OCI-LY7 (cell line): ENCODE data around the gene SLC37A2. TPM values are rescaled to one million over a fixed set of nuclear protein-coding genes. Genes with fewer than 3 reads are reported as not detected.

ENCODE experiments used
- BruUV-seq: library from RNA; stranded (reverse); fragments of 400-500 nt; replicated peaks from 2 replicates; lab custom pipeline; 2021; lab: Mats Ljungman, UMichigan
- CTCF ChIA-PET: fragments of 300-600 bp; sonication (Branson Sonifier 250); formaldehyde crosslinking; loops from one replicate; lab custom pipeline; 2022; ENCODE audit warnings: antibody characterized with exemption; ENCODE audit not compliant: unreplicated experiment; lab: Charles Lee
- POLR2A ChIA-PET: fragments of 300-600 bp; sonication (Branson Sonifier 250); formaldehyde crosslinking; loops from one replicate; lab custom pipeline; 2022; ENCODE audit warnings: antibody characterized with exemption; lab: Charles Lee
- DNase-seq: peaks from one replicate; pipeline ENCODE4 v3.0.0-alpha.2; 2015; ENCODE audit warnings: low spot score
- H2AFZ ChIP-seq: fragments of 200-600 bp; sonication (generic), shearing (Covaris generic); 2 replicates; pipeline ENCODE4 v1.6.1; 2014; ENCODE audit warnings: mild to moderate bottlenecking, antibody characterized with exemption, low read length, moderate library complexity
- H3K27ac ChIP-seq: fragments of 200-600 bp; sonication (generic); 2 replicates; pipeline ENCODE4 v1.5.1; 2014; ENCODE audit warnings: mixed run types, low read depth, mild to moderate bottlenecking, moderate library complexity, low read length, inconsistent platforms; ENCODE audit not compliant: poor library complexity, severe bottlenecking
- H3K36me3 ChIP-seq: fragments of 200-600 bp; sonication (generic); 2 replicates; pipeline ENCODE4 v1.6.1; 2014; ENCODE audit warnings: mild to moderate bottlenecking, antibody characterized with exemption, low read length, moderate library complexity, mixed read lengths; ENCODE audit not compliant: insufficient read depth
- H3K4me1 ChIP-seq: fragments of 200-600 bp; sonication (generic); 2 replicates; pipeline ENCODE4 v1.5.1; 2014; ENCODE audit warnings: mild to moderate bottlenecking, low read length; ENCODE audit not compliant: insufficient read depth, poor library complexity, severe bottlenecking
- H3K4me2 ChIP-seq: fragments of 200-600 bp; sonication (generic); 2 replicates; pipeline ENCODE4 v1.6.1; 2014; ENCODE audit warnings: mild to moderate bottlenecking, low read length
- H3K4me3 ChIP-seq: fragments of 200-600 bp; sonication (generic); 2 replicates; pipeline ENCODE4 v1.5.1; 2014; ENCODE audit warnings: mild to moderate bottlenecking, low read depth, low read length; ENCODE audit not compliant: poor library complexity, severe bottlenecking
- H3K79me2 ChIP-seq: fragments of 200-600 bp; sonication (generic); 2 replicates; pipeline ENCODE4 v1.6.1; 2016; ENCODE audit warnings: low read depth, mild to moderate bottlenecking, low read length, moderate library complexity, mixed read lengths; ENCODE audit not compliant: insufficient read depth
- H3K9me2 ChIP-seq: fragments of 200-600 bp; sonication (generic); 2 replicates; pipeline ENCODE4 v1.6.1; 2016; ENCODE audit warnings: mild to moderate bottlenecking, low read length, mixed read lengths; ENCODE audit not compliant: insufficient read depth
- H3K9me3 ChIP-seq: fragments of 200-600 bp; sonication (generic); 2 replicates; pipeline ENCODE4 v1.6.1; 2014; ENCODE audit warnings: mild to moderate bottlenecking, mixed run types, low read length, mixed read lengths
- H4K20me1 ChIP-seq: fragments of 200-600 bp; sonication (generic); 2 replicates; pipeline ENCODE4 v1.6.1; 2014; ENCODE audit warnings: mild to moderate bottlenecking, antibody characterized with exemption, low read length, moderate library complexity, mixed read lengths; ENCODE audit not compliant: insufficient read depth
- EZH2phosphoT487 ChIP-seq: fragments of 200-600 bp; sonication (generic); IDR thresholded peaks from 2 replicates; pipeline ENCODE4 v1.6.1; 2018; ENCODE audit warnings: low read depth, borderline replicate concordance, mild to moderate bottlenecking, mixed run types, antibody characterized with exemption, low read length, moderate library complexity, mixed read lengths
- intact Hi-C: fragments of 100-400 bp; cut with micrococcal nuclease; formaldehyde crosslinking; loops from one replicate; pipeline ENCODE4 v1.10.0; 2022; ENCODE audit not compliant: unreplicated experiment
- total RNA-seq, 2 experiments: library from RNA; depleted of rRNA in 1 of 2; stranded (reverse); fragments of >200 nt in 1 of 2; shearing (Covaris generic) in 1 of 2; gene quantifications; 2 replicates each; pipeline ENCODE4 v1.2.3, GENCODE V29; 2014 to 2022
- TF ChIP-seq, protein P1 (sequence below): fragments of 200-600 bp; sonication (generic); conservative IDR thresholded peaks from 2 replicates; pipeline ENCODE4 v1.5.1; 2014; ENCODE audit warnings: mild to moderate bottlenecking, antibody characterized with exemption, low read length, moderate library complexity, mixed read lengths

SLC37A2 gene
- total RNA-seq, 2 experiments from 2014 or later, result 0.57 to 0.93 TPM

DNA sequence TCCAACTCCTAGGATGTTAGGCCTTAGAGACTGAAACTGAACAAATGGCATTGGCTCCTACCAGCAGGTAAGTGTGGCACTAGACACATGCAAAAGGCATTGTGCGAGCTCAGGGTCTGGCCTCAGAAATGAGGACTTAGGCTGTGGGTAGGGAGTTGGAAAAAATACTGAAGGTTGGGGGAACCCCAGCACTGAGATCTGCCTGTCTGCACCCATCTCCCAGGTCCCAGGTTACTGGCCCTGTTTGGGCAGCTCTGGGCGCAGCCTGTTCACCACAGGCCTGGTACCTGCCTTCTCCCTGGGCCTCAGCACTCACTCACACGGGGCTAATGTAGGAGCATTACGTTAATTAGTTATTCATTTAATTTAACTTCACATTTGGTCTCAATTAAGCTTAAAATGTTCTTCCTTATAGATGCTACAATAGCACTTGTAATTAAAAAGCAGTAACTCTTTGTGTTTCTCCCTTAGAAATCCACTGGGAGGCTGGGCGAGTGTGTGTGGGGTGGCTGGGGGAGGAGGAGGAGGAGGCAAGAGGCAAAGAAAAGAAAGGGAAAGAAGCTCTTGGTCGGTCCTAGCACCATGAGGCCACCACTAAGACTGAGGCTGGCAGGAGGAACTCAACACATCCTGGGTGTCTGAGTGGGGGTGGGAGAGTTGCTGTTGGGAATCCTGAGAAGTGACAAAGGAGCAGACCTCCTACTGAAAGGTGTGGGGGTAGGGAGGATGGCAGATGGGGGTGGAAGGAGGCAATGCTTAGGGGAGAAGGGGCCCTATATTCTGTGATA lies 29.0 kb downstream of the SLC37A2 start:
- H3K27ac ChIP-seq, result no peak overlapping the region
- H3K9me2 ChIP-seq, result no peaks in the 10 kb centered on the region
- TF ChIP-seq, protein P1, sequence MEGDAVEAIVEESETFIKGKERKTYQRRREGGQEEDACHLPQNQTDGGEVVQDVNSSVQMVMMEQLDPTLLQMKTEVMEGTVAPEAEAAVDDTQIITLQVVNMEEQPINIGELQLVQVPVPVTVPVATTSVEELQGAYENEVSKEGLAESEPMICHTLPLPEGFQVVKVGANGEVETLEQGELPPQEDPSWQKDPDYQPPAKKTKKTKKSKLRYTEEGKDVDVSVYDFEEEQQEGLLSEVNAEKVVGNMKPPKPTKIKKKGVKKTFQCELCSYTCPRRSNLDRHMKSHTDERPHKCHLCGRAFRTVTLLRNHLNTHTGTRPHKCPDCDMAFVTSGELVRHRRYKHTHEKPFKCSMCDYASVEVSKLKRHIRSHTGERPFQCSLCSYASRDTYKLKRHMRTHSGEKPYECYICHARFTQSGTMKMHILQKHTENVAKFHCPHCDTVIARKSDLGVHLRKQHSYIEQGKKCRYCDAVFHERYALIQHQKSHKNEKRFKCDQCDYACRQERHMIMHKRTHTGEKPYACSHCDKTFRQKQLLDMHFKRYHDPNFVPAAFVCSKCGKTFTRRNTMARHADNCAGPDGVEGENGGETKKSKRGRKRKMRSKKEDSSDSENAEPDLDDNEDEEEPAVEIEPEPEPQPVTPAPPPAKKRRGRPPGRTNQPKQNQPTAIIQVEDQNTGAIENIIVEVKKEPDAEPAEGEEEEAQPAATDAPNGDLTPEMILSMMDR, result no peak
- no peak for TF ChIP-seq EZH2phosphoT487
- DNase-seq, result no peak
- intact Hi-C loops, result loop anchor here (1.0 to 2.0 kb wide), 2 partner anchors 49 to 257 kb away; no protein-coding TSS in a partner anchor
- H3K79me2 ChIP-seq, result no peaks in the 10 kb centered on the region
- ChIA-PET CTCF (interaction anchor here (0.6 to 1.2 kb wide), 4 partner anchors 14 to 22 kb away, joined by 3 to 4 read pairs (median 3); no protein-coding TSS in a partner anchor), POLR2A (interaction anchor here (1.1 to 1.2 kb wide), 4 partner anchors 14 to 56 kb away, joined by 3 to 4 read pairs (median 4); no protein-coding TSS in a partner anchor)
- H3K9me3 ChIP-seq, result no peaks in the 10 kb centered on the region
- peaks cover 11% of the 10 kb centered on the region; the same call in 1 of the 2 replicates for H3K36me3 ChIP-seq
- H2AFZ ChIP-seq, result no peak overlapping the region; the same call in 1 of the 2 replicates
- no peak overlapping the region for H3K4me2 ChIP-seq
- no peak overlapping the region for H3K4me3 ChIP-seq
- no peaks in the 10 kb centered on the region for H4K20me1 ChIP-seq
- H3K4me1 ChIP-seq, result no peaks in the 10 kb centered on the region
- no TSS peak for BruUV-seq

DNA sequence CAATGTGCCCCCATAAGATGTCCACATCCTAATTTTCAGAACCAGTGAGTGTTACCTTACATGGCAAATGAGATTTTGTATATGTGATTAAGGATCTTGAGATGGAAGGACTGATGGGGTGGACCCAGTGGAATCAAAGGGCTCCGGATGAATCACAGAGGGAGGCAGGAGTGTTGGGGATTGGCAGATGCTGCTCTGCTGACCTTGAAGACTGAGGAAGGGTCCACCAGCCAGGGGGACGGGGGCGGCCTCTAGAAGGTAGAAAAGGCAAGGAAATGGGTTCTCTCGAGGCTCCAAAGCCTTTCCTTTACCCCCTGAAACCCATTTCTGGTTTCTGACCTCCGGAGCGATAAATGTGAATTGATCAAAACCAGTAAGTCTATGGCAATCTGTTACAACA lies 29.6 kb downstream of the SLC37A2 start:
- H3K27ac ChIP-seq, result no peak overlapping the region
- no peaks in the 10 kb centered on the region for H3K9me2 ChIP-seq
- H3K36me3 ChIP-seq, result peaks cover 17% of the 10 kb centered on the region; the same call in 1 of the 2 replicates
- H3K4me2 ChIP-seq, result no peak overlapping the region
- no peaks in the 10 kb centered on the region for H3K79me2 ChIP-seq
- no peak overlapping the region for H3K4me3 ChIP-seq
- no peak for TF ChIP-seq EZH2phosphoT487
- TF ChIP-seq, protein P1, result no peak
- ChIA-PET CTCF (interaction anchor here (0.6 kb wide), 1 partner anchor 22 kb away, joined by 3 read pairs; no protein-coding TSS in a partner anchor), POLR2A (interaction anchor here (0.6 to 1.1 kb wide), 3 partner anchors 13 to 610 kb away, joined by 3 to 4 read pairs (median 4); no protein-coding TSS in a partner anchor)
- intact Hi-C loops, result no loop called here
- H2AFZ ChIP-seq, result no peak overlapping the region
- no peaks in the 10 kb centered on the region for H3K4me1 ChIP-seq
- no peaks in the 10 kb centered on the region for H3K9me3 ChIP-seq
- no peaks in the 10 kb centered on the region for H4K20me1 ChIP-seq
- no peak for DNase-seq
- BruUV-seq, result no TSS peak

DNA sequence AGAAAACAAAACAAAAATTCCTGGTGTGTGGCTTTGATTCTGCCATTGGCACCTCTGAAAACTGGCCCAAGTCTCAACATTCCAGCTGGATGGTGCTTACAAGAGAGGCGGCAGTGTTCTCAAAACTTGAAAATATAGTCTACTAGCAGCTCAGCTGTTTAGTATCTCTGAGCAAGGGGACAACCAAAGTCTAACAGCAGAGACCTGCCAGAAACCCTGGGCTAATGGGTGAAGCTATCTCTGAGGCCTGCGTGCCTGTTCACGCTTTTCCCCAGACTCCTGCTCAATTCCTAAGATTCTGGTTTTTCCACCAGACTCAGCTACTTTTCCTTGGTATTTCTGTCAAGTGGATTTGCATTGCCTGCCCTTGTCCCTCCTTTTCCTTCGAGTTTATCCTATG lies 30.4 kb downstream of the SLC37A2 start:
- ChIA-PET CTCF (no interaction called here), POLR2A (interaction anchor here (0.7 kb wide), 1 partner anchor 260 kb away, joined by 4 read pairs; no protein-coding TSS in a partner anchor)
- H3K9me2 ChIP-seq, result no peaks in the 10 kb centered on the region
- H3K36me3 ChIP-seq, result peaks cover 18% of the 10 kb centered on the region; the same call in 1 of the 2 replicates
- DNase-seq, result no peak
- H3K27ac ChIP-seq, result no peak overlapping the region
- no peaks in the 10 kb centered on the region for H3K9me3 ChIP-seq
- no peak overlapping the region for H2AFZ ChIP-seq
- H4K20me1 ChIP-seq, result no peaks in the 10 kb centered on the region
- H3K4me2 ChIP-seq, result no peak overlapping the region
- BruUV-seq, result no TSS peak
- H3K4me3 ChIP-seq, result no peak overlapping the region
- no peak for TF ChIP-seq EZH2phosphoT487
- TF ChIP-seq, protein P1, result no peak
- H3K4me1 ChIP-seq, result no peaks in the 10 kb centered on the region
- H3K79me2 ChIP-seq, result no peaks in the 10 kb centered on the region
- intact Hi-C loops, result no loop called here
